ENCODE data around the gene CDC26. TPM values are rescaled to one million over a fixed set of nuclear protein-coding genes. Genes with fewer than 3 reads are reported as not detected.

The CDC26 gene
- total RNA-seq, 1 donor from 2014 or later: 37.1 TPM

- no peaks in the 10 kb centered on the region for H3K36me3 Mint-ChIP-seq (ENCODE audit: low read depth)
- H3K4me1 Mint-ChIP-seq: peaks cover 12% of the 10 kb centered on the region
- no peak for TF ChIP-seq CTCF (conservative IDR thresholded peaks at IDR 0.05)
- peak; percentile 6 for DNase-seq (ENCODE audit: low read depth, low spot score)
- H3K27ac Mint-ChIP-seq (ENCODE audit: unreplicated experiment): no peak overlapping the region
- no peak overlapping the region for H3K4me3 Mint-ChIP-seq
- no peaks in the 10 kb centered on the region for H3K27me3 Mint-ChIP-seq (ENCODE audit: low read depth)
- no peaks in the 10 kb centered on the region for H3K9me3 Mint-ChIP-seq
Measured at GRCh38 chr9:113316030-113316429, 40.7 kb upstream of the CDC26 start.

GRCh38 chr9:113315231-113315630, 39.9 kb upstream of the CDC26 start:
- H3K4me3 Mint-ChIP-seq: no peak overlapping the region
- no peaks in the 10 kb centered on the region for H3K27me3 Mint-ChIP-seq (ENCODE audit: low read depth)

GRCh38 chr9:113313261-113313660, 37.9 kb upstream of the CDC26 start:
- Mint-ChIP-seq H3K27ac (ENCODE audit: unreplicated experiment) (peak overlapping the region; percentile 28), H3K27me3 (ENCODE audit: low read depth) (no peaks in the 10 kb centered on the region), H3K4me1 (peaks cover 12% of the 10 kb centered on the region), H3K4me3 (no peak overlapping the region), H3K9me3 (no peaks in the 10 kb centered on the region), H3K36me3 (ENCODE audit: low read depth) (no peaks in the 10 kb centered on the region)
- no peak for TF ChIP-seq CTCF (conservative IDR thresholded peaks at IDR 0.05)
- DNase-seq (ENCODE audit: low read depth, low spot score): no peak

More at GRCh38 chr9:113315231-113315630, 39.9 kb upstream of the CDC26 start:
- H3K27ac Mint-ChIP-seq (ENCODE audit: unreplicated experiment): no peak overlapping the region
- H3K36me3 Mint-ChIP-seq (ENCODE audit: low read depth): no peaks in the 10 kb centered on the region
- no peak for DNase-seq (ENCODE audit: low read depth, low spot score)
- TF ChIP-seq CTCF (conservative IDR thresholded peaks at IDR 0.05): no peak
- H3K9me3 Mint-ChIP-seq: no peaks in the 10 kb centered on the region
- H3K4me1 Mint-ChIP-seq: peaks cover 12% of the 10 kb centered on the region

- no peak for TF ChIP-seq CTCF (conservative IDR thresholded peaks at IDR 0.05)
- peaks cover 12% of the 10 kb centered on the region for H3K4me1 Mint-ChIP-seq
- no peak overlapping the region for H3K4me3 Mint-ChIP-seq
- H3K27me3 Mint-ChIP-seq (ENCODE audit: low read depth): no peaks in the 10 kb centered on the region
- no peaks in the 10 kb centered on the region for H3K36me3 Mint-ChIP-seq (ENCODE audit: low read depth)
- no peaks in the 10 kb centered on the region for H3K9me3 Mint-ChIP-seq
- H3K27ac Mint-ChIP-seq (ENCODE audit: unreplicated experiment): peak overlapping the region; percentile 43
- no peak for DNase-seq (ENCODE audit: low read depth, low spot score)
Measured at GRCh38 chr9:113311961-113312360, 36.6 kb upstream of the CDC26 start.

GRCh38 chr9:113310538-113310937, 35.2 kb upstream of the CDC26 start:
- Mint-ChIP-seq H3K27me3 (ENCODE audit: low read depth) (no peaks in the 10 kb centered on the region), H3K4me3 (no peak overlapping the region), H3K36me3 (ENCODE audit: low read depth) (no peaks in the 10 kb centered on the region), H3K27ac (ENCODE audit: unreplicated experiment) (no peak overlapping the region), H3K9me3 (no peaks in the 10 kb centered on the region), H3K4me1 (no peaks in the 10 kb centered on the region)
- DNase-seq (ENCODE audit: low read depth, low spot score): no peak
- no peak for TF ChIP-seq CTCF (conservative IDR thresholded peaks at IDR 0.05)
